Coronary artery (tissue), 2 donors: ENCODE measurements around the gene ZNF536.

ENCODE experiments used
- DNase-seq: peaks from one replicate; pipeline ENCODE4 v3.0.0-alpha.2; 2017; ENCODE audit warnings: low spot score
- H3K27ac ChIP-seq, 2 donors: fragments of 200-600 bp; sonication (generic); one replicate each; pipeline ENCODE4 v1.5.1; 2016 to 2019
- H3K4me3 ChIP-seq: fragments of 200-600 bp; sonication (generic); 2 replicates; pipeline ENCODE4 v1.5.1; 2016; ENCODE audit warnings: mild to moderate bottlenecking, moderate library complexity
- TF ChIP-seq, protein P1 (sequence below): fragments of 200-600 bp; sonication (generic); IDR thresholded peaks from one replicate; pipeline ENCODE4 v1.5.1; 2019; ENCODE audit warnings: antibody characterized with exemption

ZNF536 gene

DNA sequence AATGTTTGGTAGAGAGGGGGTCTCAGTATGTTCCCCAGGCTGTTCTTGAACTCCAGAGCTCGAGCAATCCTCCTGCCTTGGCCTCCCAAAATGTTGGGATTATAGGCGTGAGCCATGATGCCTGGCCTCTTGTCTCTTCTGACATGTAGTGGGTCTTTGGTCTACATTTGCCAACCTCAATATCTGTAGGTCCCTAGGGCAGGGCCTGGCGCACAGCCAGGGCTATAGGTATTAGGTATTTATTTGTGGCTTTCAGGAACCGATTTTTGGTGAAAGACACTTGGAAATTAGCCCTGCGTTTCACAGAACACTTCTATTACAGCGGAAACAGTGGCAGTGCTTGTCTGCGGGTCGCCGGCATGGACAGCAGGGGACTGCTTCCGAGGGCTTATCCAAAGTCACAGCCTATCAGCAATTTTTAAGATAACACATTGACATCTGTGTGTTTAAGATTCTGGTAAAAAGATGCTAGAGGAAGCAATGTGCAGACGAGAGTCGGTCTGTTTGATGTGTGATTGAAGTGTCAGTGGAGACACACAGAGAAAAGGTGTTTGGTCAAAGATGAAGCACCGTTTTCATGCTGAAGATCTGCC is 14.5 kb downstream of the ZNF536 start:
- DNase-seq, result no peak
- H3K27ac ChIP-seq, result no peak overlapping the region
- TF ChIP-seq, protein P1, sequence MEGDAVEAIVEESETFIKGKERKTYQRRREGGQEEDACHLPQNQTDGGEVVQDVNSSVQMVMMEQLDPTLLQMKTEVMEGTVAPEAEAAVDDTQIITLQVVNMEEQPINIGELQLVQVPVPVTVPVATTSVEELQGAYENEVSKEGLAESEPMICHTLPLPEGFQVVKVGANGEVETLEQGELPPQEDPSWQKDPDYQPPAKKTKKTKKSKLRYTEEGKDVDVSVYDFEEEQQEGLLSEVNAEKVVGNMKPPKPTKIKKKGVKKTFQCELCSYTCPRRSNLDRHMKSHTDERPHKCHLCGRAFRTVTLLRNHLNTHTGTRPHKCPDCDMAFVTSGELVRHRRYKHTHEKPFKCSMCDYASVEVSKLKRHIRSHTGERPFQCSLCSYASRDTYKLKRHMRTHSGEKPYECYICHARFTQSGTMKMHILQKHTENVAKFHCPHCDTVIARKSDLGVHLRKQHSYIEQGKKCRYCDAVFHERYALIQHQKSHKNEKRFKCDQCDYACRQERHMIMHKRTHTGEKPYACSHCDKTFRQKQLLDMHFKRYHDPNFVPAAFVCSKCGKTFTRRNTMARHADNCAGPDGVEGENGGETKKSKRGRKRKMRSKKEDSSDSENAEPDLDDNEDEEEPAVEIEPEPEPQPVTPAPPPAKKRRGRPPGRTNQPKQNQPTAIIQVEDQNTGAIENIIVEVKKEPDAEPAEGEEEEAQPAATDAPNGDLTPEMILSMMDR, result no peak
- no peak overlapping the region for H3K4me3 ChIP-seq

DNA sequence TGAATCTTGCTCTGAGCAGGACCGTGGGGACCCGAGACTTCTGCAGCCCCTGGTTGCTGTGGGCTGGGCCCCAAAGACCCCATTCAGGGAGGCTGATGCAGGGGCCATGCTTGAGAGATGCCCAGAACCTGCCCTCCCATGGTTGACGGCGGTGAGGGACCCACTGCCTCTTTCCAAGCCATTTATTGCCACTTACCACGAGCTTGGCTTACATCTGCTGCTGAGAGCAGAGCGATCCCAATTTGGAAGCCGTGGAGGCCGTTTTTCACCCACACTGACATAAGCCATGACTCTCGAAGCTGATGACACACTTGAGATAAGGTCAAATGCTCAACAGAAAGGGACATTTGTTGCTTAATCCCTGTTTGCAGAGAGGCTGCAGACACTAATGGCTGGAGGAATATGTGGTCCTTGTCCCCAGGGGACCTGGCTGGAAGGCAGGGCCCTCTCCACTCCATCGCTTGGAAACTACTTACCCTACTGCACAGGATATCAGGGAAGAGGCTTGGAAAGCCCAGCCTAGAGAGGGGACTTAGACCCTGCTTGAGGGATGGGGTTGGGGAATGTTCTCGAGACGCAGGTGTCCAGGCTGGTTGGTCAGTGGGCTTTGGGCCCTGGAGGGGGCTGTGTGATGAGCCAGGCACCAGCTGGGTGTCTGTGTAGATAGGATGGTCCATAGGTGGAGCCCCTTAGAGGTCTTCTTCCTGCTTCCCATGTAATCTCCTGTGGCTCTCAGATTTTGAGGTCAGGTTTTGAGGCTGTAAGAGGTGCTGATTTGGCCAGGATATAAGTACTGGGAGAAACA is 15.3 kb downstream of the ZNF536 start:
- H3K27ac ChIP-seq, result no peak overlapping the region

DNA sequence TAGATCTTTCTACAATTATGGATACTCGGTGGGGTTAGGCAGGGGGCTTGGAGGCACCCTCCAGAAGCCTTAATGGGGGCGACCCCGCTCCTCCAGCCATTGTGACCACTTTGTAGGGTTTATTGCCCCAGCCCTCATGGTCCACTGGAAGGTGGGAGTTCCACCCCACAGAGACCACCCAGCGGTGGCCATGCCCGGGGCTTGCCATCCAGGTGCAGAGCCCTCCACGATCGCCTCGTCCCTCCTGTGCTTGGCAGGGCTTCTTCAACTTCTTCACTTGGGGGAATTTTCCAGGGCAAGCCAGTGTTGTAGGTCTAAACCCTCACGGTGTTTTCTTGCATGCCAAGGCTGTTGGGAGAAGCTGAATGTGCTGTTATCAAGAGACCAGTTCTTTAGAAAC is 16.1 kb downstream of the ZNF536 start:
- Histone ChIP-seq H3K27ac (no peak overlapping the region), H3K4me3 (no peak overlapping the region)
- TF ChIP-seq, protein P1, result no peak
- DNase-seq, result no peak

More for the DNA sequence above, 15.3 kb downstream of the ZNF536 start:
- no peak for DNase-seq
- H3K4me3 ChIP-seq, result no peak overlapping the region
- TF ChIP-seq, protein P1, result no peak

DNA sequence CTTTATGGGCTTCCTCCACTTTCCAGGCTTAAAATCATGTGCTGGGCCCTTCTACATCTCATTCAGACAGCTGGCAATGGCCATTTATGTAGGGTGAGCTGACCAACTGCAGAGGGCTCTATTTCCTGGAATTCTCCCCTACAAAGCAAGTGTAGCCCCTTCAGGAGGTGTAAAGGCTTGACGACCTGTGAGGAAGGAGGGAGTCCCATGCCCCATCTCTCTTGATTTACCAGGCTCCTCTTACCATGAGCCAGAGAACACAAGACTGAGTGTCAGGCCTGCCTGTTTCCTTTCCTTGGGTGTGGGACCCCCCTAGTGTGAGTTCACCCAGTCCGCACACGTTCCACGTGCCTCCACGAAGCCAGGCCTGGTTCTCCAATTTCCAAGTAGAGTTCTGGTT is 16.6 kb downstream of the ZNF536 start:
- TF ChIP-seq, protein P1, result no peak
- no peak overlapping the region for H3K4me3 ChIP-seq
- H3K27ac ChIP-seq, result no peak overlapping the region
- no peak for DNase-seq

DNA sequence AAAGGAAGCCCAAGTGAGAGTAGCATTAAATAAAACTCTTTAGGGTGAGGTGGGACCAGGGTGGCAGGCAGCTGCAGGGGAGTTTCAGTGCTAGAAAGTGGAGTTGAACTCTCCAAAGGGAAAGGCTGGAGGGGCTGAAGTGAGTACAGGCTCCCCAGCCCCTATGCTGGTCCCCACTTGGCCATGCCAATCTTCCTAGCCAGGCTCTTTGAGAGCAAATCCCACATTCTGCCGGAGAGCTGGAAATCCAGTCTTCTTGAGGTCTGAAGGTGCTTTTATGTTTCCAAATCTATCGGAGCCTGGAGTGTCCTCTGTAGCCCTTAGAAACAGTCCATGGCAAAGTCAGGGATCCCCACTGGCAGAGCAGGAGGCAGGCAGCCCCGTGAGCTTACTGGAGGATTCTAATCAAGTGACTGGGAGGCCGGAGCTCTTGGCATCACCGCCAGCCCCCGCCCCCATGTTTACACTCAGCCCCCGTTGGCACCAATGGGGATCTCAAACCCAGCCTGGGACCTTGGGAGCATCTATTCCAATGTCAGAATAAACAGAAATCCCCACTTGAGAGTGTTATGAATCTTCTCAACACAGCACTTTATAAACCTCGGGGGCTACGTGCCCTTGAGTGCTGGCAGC is 18.3 kb downstream of the ZNF536 start:
- no peak overlapping the region for H3K27ac ChIP-seq
- TF ChIP-seq, protein P1, result no peak
- no peak for DNase-seq
- H3K4me3 ChIP-seq, result no peak overlapping the region

DNA sequence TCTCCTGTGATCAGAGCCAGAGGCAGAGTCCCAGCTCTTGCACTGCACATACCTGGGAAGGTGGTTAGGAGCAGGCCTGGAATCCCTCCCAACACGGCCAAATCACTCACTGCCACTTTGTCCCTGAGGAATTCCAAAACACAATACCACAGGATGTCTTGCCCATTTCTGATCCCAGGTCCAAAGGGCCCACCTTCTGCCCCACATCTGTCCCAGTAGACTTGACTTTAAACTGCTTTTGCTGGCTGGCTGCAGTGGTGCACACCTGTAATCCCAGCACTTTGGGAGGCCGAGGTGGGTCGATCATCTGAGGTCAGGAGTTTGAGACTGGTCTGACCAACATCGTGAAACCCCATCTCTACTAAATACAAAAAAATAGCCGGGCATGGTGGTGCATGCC is 18.9 kb downstream of the ZNF536 start:
- no peak for DNase-seq
- H3K27ac ChIP-seq, result no peak overlapping the region
- TF ChIP-seq, protein P1, result no peak
- H3K4me3 ChIP-seq, result no peak overlapping the region
